IPS-18a (cell line): ENCODE data around the gene EFCAB14.
"Not testable (repeated sequence)": the region's sequence is repeated elsewhere in the genome, so short reads cannot be mapped to it uniquely, and the experiment has no call there.

Source experiments
- H3K27ac ChIP-seq: one replicate; pipeline ENCODE4 v1.5.1; 2013; ENCODE audit warnings: low read length
- H3K27me3 ChIP-seq: one replicate; pipeline ENCODE4 v1.6.1; 2013; ENCODE audit warnings: mild to moderate bottlenecking, low read length; ENCODE audit not compliant: control insufficient read depth, insufficient read depth
- H3K36me3 ChIP-seq: one replicate; pipeline ENCODE4 v1.6.1; 2013; ENCODE audit warnings: low read depth, low read length; ENCODE audit not compliant: control insufficient read depth
- H3K4me1 ChIP-seq: one replicate; pipeline ENCODE4 v1.6.1; 2013; ENCODE audit warnings: low read depth, low read length; ENCODE audit not compliant: control insufficient read depth
- H3K4me3 ChIP-seq: one replicate; pipeline ENCODE4 v1.5.1; 2013; ENCODE audit warnings: low read length
- H3K9ac ChIP-seq: one replicate; pipeline ENCODE4 v1.6.1; 2013; ENCODE audit warnings: mild to moderate bottlenecking, low read length, moderate library complexity
- H3K9me3 ChIP-seq: one replicate; pipeline ENCODE4 v1.6.1; 2013; ENCODE audit warnings: low read depth, low read length; ENCODE audit not compliant: control insufficient read depth

The EFCAB14 gene

GRCh38 chr1:46665983-46666382, 52.9 kb downstream of the EFCAB14 start:
- H3K4me1 ChIP-seq = peaks cover 18% of the 10 kb centered on the region
- H3K27me3 ChIP-seq = no peaks in the 10 kb centered on the region
- H3K27ac ChIP-seq = no peak overlapping the region
- no peak overlapping the region for H3K4me3 ChIP-seq
- H3K9me3 ChIP-seq = no peaks in the 10 kb centered on the region
- H3K36me3 ChIP-seq = peaks cover 12% of the 10 kb centered on the region
- no peak overlapping the region for H3K9ac ChIP-seq

GRCh38 chr1:46662919-46663318, 56.0 kb downstream of the EFCAB14 start:
- H3K9me3 ChIP-seq, H3K27ac ChIP-seq, H3K27me3 ChIP-seq, H3K9ac ChIP-seq, H3K4me3 ChIP-seq: not testable (repeated sequence)
- peaks cover 19% of the 10 kb centered on the region for H3K36me3 ChIP-seq
- H3K4me1 ChIP-seq = peaks cover 13% of the 10 kb centered on the region

GRCh38 chr1:46660116-46660515, 58.8 kb downstream of the EFCAB14 start:
- not testable (repeated sequence) for H3K4me1 ChIP-seq, H3K27me3 ChIP-seq, H3K27ac ChIP-seq, H3K9ac ChIP-seq, H3K9me3 ChIP-seq, H3K4me3 ChIP-seq
- peaks cover 42% of the 10 kb centered on the region for H3K36me3 ChIP-seq

- Histone ChIP-seq H3K9ac (no peak overlapping the region), H3K4me3 (no peak overlapping the region), H3K27ac (no peak overlapping the region), H3K4me1 (no peaks in the 10 kb centered on the region), H3K9me3 (no peaks in the 10 kb centered on the region), H3K27me3 (no peaks in the 10 kb centered on the region), H3K36me3 (peaks cover 34% of the 10 kb centered on the region)
Observed at GRCh38 chr1:46659307-46659870, 59.5 kb downstream of the EFCAB14 start.

GRCh38 chr1:46657775-46658174, 61.1 kb downstream of the EFCAB14 start:
- no peaks in the 10 kb centered on the region for H3K27me3 ChIP-seq
- H3K9ac ChIP-seq = no peak overlapping the region

GRCh38 chr1:46656643-46657042, 62.3 kb downstream of the EFCAB14 start:
- no peaks in the 10 kb centered on the region for H3K4me1 ChIP-seq
- H3K27ac ChIP-seq = no peak overlapping the region
- no peaks in the 10 kb centered on the region for H3K9me3 ChIP-seq
- H3K4me3 ChIP-seq = no peak overlapping the region
- peaks cover 36% of the 10 kb centered on the region for H3K36me3 ChIP-seq
- H3K9ac ChIP-seq = no peak overlapping the region
- H3K27me3 ChIP-seq = no peaks in the 10 kb centered on the region

More at GRCh38 chr1:46657775-46658174, 61.1 kb downstream of the EFCAB14 start:
- Histone ChIP-seq H3K4me3 (no peak overlapping the region), H3K27ac (no peak overlapping the region), H3K36me3 (peaks cover 29% of the 10 kb centered on the region), H3K9me3 (no peaks in the 10 kb centered on the region), H3K4me1 (no peaks in the 10 kb centered on the region)

- Histone ChIP-seq H3K27ac (no peak overlapping the region), H3K4me3 (no peak overlapping the region), H3K9ac (no peak overlapping the region), H3K9me3 (no peaks in the 10 kb centered on the region), H3K36me3 (peaks cover 36% of the 10 kb centered on the region), H3K4me1 (no peaks in the 10 kb centered on the region), H3K27me3 (no peaks in the 10 kb centered on the region)
Observed at GRCh38 chr1:46655848-46656247, 63.1 kb downstream of the EFCAB14 start.

GRCh38 chr1:46654698-46655097, 64.2 kb downstream of the EFCAB14 start:
- not testable (repeated sequence) for H3K27me3 ChIP-seq, H3K9me3 ChIP-seq, H3K4me3 ChIP-seq, H3K4me1 ChIP-seq, H3K27ac ChIP-seq, H3K9ac ChIP-seq
- peaks cover 46% of the 10 kb centered on the region for H3K36me3 ChIP-seq

- Histone ChIP-seq H3K4me3 (no peak overlapping the region), H3K9me3 (peaks cover 12% of the 10 kb centered on the region), H3K27me3 (no peaks in the 10 kb centered on the region), H3K36me3 (peaks cover 48% of the 10 kb centered on the region), H3K27ac (no peak overlapping the region), H3K4me1 (no peaks in the 10 kb centered on the region), H3K9ac (no peak overlapping the region)
Observed at GRCh38 chr1:46654012-46654411, 64.9 kb downstream of the EFCAB14 start.

- Histone ChIP-seq H3K27me3 (no peaks in the 10 kb centered on the region), H3K27ac (no peak overlapping the region), H3K36me3 (peaks cover 48% of the 10 kb centered on the region), H3K9ac (no peak overlapping the region), H3K4me3 (no peak overlapping the region), H3K9me3 (peaks cover 12% of the 10 kb centered on the region), H3K4me1 (no peaks in the 10 kb centered on the region)
Observed at GRCh38 chr1:46653405-46653958, 65.4 kb downstream of the EFCAB14 start.

- Histone ChIP-seq H3K9me3 (peaks cover 12% of the 10 kb centered on the region), H3K36me3 (peaks cover 43% of the 10 kb centered on the region), H3K9ac (no peak overlapping the region), H3K4me1 (no peaks in the 10 kb centered on the region), H3K27ac (no peak overlapping the region), H3K27me3 (no peaks in the 10 kb centered on the region), H3K4me3 (no peak overlapping the region)
Observed at GRCh38 chr1:46652321-46653100, 66.4 kb downstream of the EFCAB14 start.

GRCh38 chr1:46651152-46651551, 67.8 kb downstream of the EFCAB14 start:
- H3K27me3 ChIP-seq, H3K4me1 ChIP-seq, H3K27ac ChIP-seq, H3K4me3 ChIP-seq, H3K9ac ChIP-seq: not testable (repeated sequence)
- H3K9me3 ChIP-seq = peaks cover 16% of the 10 kb centered on the region
- peaks cover 36% of the 10 kb centered on the region for H3K36me3 ChIP-seq
